Heart left ventricle (tissue), 13 donors: ENCODE data around the gene KCNQ1.

Source experiments
- CTCF ChIP-seq, 12 donors: fragments of 200-600 bp; sonication (generic) in 4 of 12; IDR thresholded peaks; one replicate each; pipeline versions ENCODE4 v1.5.0 to v1.8.0; 2018 to 2022; ENCODE audit warnings: antibody characterized with exemption in 12 of 12, mild to moderate bottlenecking in 5 of 12
- POLR2A ChIP-seq, 2 donors: fragments of 450-650 bp; IDR thresholded peaks; one replicate each; pipeline ENCODE4 v1.6.1; 2017; ENCODE audit warnings: antibody characterized with exemption in 2 of 2, mild to moderate bottlenecking in 2 of 2, moderate library complexity in 2 of 2
- donor health status: ischemic (EF 13 %, LVEDD 7.1; RV severe dilation, severe dysfunction).
- donor health status: DM: no; HTN: yes; CAD: no.
- donor health status: DM: no; HTN: no; CAD: no.
- donor health status: ischemic (EF 25% LVEDD 6.9; RV normal size, moderate dysfunction).
- donor health status: ischemic (EF 25% LVEDD 5.7; RV mildly dilated, moderate dysfunction).
- donor health status: ischemic (EF 35%, LVEDD 5.7; RV mildly dilated, moderate dysfunction).
- donor health status: nonischemic (EF 11% LVEDD 7.7; RV severe dilation, severe dysfunction).
- donor health status: DM: yes; HTN: yes; CAD: no.
- donor health status: PGD.
- donor health status: ischemic (EF 29% LVEDD 5.4; RV normal size, mild dysfunction).
- donor health status: nonischemic (EF 23%, LVEDD 6.1; RV moderate dilation, normal function).

DNA sequence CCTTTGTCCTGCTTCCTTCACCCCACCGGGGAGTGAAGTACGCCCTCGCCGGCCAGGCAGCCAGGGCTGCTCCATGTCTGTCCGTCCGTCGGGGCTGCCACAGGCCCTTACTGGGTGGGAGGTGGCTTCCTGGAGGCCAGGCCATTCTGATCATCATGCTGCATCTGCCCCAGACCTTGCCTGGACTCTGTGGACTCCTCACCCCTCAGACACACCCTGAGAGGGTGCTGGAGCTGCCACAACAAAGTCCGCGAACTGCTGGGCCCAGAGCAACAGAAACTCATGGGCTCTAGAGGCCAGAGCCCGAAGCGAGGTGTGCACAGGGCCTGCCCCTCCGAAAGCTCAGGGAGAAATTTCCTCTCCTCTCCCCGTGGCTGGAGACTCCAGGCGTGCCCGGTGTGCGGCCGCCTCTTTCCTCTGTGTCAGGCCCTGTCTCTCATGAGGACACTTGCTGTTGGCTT is 130.8 kb downstream of the KCNQ1 start:
- TF ChIP-seq CTCF (IDR thresholded peaks at IDR 0.05) = no peak
- TF ChIP-seq POLR2A (IDR thresholded peaks at IDR 0.05) = no peak
